NCI-H774 (cell line): ENCODE measurements around the gene PLEKHA6.

Experiments
- DNase-seq: peaks from one replicate; lab custom pipeline; 2025; lab: John Stamatoyannopoulos, UW

PLEKHA6 gene

DNA sequence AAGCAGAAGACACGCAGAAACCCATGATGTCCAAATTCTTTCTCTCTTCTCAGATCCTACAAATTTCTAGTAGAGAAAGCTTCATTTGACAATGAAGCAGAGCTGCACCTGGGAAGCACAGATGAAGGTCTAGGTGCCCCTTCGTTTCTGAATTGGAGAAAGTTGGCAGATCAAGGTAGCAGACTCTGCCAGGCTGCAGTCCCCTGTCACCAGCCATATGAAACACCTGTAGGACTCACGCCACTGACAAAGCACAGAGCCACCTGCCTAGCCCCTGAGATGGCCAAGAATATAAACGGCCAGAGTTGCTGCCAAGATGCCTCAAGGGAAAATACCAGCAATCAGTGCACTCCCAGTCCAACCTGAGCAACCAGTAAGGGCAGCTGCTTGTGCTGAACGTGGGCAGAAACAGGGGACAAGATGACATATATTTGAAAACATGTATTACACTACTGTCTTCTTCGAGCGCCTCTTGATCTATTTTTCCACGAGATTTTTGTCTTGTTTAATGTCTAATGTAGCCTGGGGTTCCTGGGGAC lies 20.6 kb upstream of the PLEKHA6 start:
- DNase-seq, result no peak

DNA sequence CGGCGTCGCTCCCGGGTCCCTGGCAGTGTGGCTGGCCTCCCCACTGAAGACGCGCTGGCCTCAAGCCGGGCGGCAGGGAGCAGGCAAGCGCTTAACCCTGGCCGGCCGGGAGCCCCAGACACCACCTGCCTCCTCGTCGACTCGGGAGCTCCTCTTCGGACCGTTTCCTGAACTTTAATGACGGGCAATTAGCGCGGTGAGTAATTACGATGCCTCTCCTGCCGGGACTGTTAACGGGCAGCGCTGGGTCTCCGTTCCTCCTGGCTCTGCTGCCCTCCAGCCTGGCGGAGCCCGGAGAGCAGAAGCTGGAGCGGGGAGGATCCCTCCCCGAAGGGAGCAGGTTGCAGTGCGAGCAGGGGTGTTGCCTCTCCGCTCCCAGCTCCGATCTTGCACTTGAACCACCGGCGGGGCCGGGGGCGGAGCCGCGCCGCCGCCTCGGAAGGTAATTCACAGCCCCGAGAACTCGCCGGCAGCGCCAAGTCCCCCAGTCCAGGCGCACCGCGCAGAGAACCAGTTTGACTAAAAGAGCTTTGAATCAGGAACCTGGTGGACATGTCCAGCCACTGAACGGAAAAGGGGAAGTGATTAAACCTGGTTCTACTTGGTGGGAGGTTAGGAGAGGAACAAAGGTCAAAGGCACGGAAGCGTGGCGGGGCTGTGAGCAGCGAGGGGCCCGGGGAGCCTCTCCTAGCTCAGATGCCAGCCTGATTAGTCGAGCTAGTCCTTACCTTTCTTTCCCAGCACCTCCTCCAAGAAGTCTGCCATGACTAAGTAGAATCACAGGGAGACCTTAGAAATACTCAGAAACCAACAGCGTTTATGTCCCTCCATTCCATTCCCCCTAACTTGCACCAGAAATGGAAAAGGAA lies 18.3 kb upstream of the PLEKHA6 start:
- peak; percentile 15 for DNase-seq

DNA sequence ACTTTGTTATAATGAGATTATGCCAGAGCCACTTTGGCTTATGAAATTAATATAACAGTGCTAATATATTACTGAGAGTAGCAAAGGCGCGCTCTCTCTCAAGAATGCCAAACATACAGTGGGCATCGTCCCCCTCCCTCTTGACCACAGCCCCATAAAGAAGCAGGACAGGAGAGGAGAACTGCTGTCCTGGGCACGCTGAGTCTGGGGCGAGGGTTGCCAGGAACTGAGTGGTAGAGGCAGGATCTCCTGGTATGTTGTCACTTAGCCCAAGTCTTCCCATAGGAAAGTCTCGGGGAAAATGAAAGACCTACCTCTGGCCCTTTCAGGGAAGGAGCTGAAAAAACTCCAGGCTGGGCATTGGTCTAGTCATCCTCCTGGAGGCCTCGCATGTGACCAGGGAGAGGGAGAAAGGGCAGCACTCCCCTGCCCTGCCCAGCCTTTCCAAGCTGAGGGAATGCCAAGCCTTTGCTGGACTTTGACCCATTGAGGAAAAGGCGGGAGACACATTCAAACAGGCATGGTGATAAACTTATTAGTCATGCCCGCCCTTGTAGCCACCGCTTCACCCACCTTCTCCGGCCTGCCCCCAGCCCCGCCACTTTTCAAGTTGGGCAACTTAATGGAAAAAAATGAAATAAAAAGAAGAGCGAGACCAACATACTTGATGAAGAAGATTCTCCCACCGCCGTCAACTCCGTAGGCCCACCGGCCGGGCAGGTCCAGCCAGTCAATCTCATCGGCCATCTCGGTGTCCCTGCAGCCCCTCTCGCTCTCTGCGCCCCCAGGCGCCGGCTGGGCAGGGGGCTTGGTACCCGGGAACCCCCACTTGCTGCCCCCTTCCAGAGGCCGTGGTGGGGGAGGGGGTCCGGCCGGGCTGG lies 17.4 kb upstream of the PLEKHA6 start:
- no peak for DNase-seq

DNA sequence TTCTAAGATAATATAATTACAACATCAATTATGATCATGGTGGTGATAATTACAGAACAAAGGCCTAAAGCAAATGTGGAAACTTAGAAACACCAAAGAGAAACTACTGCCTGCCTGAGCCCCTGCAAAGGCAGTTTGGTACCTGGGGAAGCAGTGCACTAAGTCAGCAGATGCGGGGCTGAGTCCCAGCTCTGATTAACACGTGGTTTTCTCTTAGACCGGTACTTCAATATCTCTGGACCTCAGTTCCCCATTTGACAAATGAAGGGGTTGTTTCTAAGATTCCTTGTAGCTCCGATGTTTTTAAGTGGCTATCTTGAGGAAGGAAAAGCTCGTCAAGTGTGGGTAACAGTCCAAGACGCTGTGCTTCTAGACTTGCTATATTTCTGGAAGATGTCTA lies 16.7 kb upstream of the PLEKHA6 start:
- no peak for DNase-seq

DNA sequence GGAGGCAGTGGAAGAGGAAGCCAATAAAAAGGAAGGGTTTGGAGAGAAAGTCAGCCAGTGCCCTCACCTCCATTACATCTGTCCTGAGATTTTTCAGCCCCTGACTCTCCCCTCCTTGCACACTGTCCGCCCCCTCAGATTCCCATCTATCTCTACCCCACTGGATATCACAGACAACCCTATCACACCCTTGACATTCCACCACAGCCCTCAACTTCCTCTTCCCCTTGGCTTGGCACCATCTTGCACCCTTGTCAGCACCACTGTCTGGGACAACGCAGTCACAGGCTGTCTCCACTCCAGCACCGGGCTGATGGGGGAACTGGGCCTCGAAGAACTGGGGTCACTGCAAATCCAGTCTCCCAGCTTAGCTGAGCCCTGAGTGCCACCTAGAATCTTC lies 14.2 kb upstream of the PLEKHA6 start:
- no peak for DNase-seq

DNA sequence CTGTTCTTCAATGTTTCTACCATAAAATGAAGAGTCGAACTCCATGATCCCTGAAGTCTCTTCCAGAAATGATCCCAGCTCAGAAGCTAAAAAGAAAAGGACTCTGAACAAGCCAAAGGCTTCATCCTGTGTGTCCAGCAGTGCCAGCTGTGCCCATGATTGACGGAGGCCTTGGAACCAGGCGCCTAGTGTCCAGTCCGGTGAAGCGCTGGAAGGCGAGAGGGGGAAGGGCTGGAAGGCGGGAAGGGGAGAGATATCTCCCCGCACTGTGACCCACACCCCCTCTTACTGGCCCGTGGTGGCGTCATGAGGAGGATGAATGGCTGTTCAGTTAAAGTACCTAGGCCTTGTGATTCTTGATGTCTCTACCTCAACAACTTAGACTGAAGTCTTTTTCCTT lies 10.4 kb upstream of the PLEKHA6 start:
- no peak for DNase-seq

GRCh38 chr1:204368996-204369726 lies 9.4 kb upstream of the PLEKHA6 start:
- DNase-seq, result no peak

DNA sequence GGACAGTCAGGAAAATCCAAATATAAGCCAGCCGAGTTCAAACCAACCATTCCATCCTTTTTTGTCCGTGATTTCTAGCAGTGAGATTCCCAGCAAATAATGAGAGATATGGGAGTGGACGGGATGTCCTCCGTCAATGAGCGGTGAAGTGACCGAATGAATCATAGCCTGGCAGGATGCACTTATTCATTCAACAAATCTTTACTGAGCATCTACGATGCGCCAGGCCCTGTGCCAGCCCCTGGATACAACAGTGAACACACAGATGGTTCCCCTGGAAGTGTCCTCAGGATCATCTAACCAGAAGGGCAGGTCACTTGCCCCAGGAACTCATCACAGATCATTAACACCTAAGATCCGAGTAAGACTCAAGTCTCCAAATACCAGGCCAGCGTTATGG lies 8.2 kb upstream of the PLEKHA6 start:
- no peak for DNase-seq

GRCh38 chr1:204367193-204367858 lies 7.6 kb upstream of the PLEKHA6 start:
- no peak for DNase-seq

DNA sequence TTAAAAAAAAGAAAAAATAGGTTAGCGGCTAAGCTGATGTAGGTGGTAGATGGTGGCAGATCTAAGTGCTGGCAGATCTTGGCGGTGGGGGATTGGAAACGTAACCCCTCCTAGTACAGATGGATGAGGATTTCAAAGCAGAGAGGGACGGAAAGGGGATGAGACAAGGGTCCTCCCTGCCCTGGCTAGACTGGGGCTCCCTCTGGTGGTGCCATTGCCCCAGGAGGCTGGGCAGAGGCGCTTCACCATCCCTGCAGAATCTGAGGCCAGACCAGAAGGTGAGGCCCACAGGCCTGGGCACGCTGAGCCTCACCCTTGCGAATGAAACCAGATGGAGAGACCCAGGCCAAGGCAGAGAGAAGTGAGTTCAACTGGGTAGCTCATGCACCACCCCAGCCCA lies 7.0 kb upstream of the PLEKHA6 start:
- no peak for DNase-seq

DNA sequence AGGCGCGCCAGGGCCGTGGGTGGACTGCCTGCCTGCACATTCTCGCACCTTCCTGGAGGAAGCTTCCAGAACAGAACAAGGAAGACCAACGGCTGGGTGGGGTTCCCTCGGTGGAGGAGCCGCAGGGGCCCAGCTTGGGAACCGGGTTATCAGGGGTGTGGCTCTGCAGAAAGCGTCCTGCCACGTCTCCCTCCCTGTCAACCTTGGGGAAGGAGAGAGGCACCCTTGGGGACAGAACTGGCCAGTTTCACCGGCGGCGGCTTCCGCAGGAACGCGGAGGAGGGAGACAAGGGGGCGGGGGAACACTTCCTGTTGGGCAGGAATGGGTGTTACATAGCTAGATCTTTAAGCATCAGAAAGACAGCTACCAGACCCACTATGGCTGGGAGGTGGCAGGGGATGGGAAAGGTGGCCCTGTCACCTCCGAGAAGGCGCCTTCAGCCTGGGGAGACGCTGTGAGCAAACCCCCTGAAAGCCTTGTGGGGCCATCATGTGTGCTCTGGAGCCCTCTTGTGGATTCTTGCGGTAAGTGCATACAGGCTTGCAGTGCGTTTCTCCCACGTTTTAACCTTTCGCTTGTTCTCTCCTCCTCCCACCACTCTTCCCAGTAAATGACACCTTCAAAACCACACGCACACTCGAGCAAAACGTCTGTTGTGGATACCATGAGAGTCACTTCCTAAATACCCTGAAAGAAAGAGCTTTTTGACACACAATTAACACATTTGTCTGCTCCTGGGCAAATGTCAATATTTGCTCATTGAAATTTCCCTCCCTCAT lies 3.8 kb upstream of the PLEKHA6 start:
- peak; percentile 74 for DNase-seq

- no peak for DNase-seq
Measured at GRCh38 chr1:204362984-204363334, 3.2 kb upstream of the PLEKHA6 start.

- DNase-seq, result no peak
Measured at GRCh38 chr1:204361781-204362180, 2.1 kb upstream of the PLEKHA6 start.

DNA sequence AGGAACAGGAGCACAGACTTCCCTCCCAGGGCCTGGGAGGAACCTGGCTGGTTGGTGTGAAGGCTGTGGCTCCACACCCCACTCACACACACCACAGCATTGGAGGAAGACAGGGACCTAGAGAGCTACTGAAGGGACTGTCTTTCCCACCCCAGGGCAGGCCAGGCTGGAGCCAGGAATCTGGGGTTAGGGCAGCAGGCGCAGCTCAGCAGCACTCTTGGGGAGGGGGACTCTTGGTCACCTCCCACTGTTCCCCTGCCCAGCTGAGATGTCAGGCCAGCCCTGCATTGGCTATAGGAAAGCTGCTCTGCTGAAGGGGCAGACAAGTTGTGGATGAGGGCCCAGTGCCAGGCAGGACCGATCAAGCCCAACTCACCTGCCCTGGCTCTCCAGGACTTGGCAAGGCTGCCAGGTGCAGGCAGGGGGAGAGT lies 1.6 kb upstream of the PLEKHA6 start:
- DNase-seq, result no peak

DNA sequence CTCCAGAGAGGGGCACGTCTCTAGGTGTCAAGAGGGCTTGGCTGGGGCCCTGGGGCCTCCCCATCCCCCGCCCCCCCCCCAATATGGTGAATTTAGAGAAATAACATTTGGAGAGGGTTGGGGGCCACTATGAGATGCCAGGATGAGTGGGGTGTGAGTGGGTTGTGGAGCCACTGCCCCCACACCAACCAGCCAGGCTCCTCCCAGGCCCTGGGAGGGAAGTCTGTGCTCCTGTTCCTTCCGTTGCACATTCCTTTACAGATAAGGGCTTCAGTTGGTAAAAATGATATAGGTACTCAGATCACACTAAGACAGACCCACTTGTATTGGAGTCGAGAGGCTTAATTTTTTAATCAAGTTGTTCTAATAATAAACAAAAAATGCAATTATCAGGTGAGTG lies 585 bp upstream of the PLEKHA6 start:
- DNase-seq, result no peak

DNA sequence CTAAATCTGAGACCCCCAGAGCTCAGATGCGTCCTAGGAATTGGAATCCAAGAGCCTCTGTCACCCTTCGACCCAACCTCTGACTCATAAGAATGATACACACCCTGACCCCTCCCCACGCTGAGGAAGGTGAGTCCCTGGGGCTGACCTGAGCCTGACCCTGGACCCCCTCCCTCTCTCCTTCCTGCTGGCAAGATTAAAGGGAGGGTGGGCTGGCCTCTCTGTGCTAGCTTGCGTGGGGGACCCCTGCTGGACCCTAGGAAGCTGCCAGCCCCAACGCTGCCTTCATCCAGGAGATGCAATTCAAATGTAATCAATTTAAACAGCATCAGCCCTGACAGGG lies 627 bp downstream of the PLEKHA6 start:
- DNase-seq, result no peak

DNA sequence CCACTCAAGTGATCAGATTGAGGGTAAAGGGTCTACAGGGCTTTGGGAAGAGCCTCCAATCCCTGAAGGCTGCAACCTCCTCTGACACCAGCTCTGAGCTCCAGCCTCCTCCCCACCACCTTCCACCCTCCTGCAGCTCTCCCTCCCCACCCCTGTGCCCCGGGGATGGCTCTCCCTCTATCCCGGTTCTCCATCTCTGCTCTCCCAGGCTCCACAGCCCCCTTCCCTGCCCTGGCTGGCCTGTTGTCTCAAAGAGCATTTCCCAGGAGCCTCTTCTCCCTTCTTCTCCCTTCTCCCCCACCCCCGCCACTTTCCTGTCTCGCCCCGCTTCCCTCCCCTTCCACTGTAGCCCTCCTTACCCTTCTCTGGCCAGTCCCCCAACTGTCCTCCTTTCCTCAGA lies 1.1 kb downstream of the PLEKHA6 start:
- no peak for DNase-seq

- DNase-seq, result no peak
Measured at GRCh38 chr1:204357551-204358490, 1.9 kb downstream of the PLEKHA6 start.

DNA sequence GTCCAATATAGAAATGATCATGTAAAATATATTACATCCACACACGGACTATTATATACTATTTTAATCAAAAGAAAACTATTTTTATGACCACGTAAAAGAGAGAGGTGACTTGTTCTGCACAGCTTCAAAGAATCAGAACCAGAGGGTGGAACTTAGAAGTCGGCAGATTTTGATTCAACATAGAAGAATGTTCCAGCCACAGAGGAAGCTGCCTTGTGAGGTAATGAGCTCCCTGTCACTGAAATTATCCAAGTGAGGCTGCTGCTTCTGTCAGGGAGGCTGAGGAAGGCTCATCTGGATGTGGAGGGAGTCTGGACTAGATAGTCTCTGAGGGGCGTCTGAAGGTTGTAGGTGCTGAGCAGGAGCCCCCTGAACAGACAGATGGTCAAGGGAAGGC lies 2.7 kb downstream of the PLEKHA6 start:
- DNase-seq, result no peak

DNA sequence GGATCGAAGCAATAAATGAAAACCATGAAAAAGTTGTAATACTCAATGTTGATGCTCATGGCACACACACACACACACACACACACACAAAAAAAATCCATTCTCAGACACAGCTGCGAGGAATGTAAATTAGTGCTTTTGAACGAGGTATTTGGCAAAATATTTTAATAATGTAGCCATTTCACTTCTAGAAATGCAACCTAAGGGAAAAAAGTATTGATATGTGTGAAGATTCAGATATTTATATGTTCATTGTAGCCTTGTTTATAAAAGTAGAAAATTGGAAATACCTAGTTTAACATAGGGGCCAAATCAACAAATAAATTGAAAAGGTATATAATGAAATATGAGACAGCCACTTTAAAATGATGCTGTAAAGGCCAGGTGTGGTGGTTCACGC lies 3.8 kb downstream of the PLEKHA6 start:
- DNase-seq, result no peak
